CD4-positive, alpha-beta T cell treated with Interleukin-2 at 100 ng/mL for 4 hours (primary cell): Measurements from ENCODE around the gene DHX35.
A peak's percentile ranks its signal among the peaks of the same experiment; 100 is the strongest.

Source experiments
- DNase-seq: peaks from one replicate; pipeline ENCODE4 v3.0.0-alpha.2; 2020; ENCODE audit warnings: low spot score

The DHX35 gene

GRCh38 chr20:39066471-39067242 lies 104.5 kb downstream of the DHX35 start:
- DNase-seq: no peak

DNA sequence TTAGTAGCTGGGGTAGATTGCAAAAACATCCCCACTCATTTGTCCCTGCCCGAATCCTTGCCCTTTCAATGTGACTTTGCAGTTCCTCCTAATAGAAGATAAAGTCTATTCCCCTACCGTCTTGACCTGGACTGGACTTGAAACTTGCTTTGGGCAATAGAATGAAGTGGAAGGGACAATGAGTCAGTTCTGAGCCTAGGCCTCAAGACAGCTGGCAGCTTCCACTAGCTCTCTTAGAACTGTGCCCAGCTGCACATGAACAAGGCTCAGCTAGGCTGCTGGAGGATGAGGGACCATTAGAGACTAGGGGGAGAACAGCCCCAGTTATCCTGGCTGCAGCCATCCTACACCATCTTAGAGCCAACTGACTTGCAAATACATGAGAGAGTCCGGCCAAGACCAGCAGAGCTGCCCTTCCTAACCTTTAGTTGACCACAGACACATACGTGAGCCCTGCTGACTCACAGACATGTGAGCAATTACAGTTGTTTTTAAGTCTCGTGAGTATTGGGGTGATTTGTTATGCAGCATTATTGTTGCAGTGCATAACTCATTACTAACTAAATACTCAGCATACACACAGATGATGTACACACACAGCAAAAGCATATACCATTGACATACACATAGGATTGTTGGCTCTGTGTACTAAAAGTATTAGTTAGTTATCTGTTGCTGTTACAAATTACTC lies 105.5 kb downstream of the DHX35 start:
- DNase-seq: no peak

GRCh38 chr20:39069976-39070375 lies 107.8 kb downstream of the DHX35 start:
- no peak for DNase-seq

GRCh38 chr20:39070484-39071231 lies 108.5 kb downstream of the DHX35 start:
- DNase-seq: no peak

- no peak for DNase-seq
Measured at GRCh38 chr20:39072132-39072531, 110.0 kb downstream of the DHX35 start.

- DNase-seq: no peak
Measured at GRCh38 chr20:39072653-39073052, 110.5 kb downstream of the DHX35 start.

DNA sequence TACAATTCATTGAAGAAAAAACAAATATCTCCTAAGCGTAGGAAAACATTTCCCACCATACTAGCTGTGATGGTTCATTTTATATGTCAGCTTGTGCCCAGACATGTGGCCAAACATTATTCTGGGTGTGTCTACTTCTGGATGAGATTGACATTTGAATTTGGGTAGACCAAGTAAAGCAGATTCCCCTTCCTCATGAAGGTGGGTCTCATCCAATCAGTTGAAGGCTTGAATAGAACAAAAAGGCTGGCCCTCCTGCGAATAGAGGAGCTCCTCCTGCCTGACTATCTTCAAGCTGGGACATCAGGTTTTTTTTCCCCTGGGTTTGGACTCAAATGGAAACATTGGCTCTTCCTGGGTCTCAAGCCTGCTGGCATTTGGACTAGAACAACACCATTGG lies 113.6 kb downstream of the DHX35 start:
- DNase-seq: no peak

- DNase-seq: no peak
Measured at GRCh38 chr20:39076958-39077357, 114.8 kb downstream of the DHX35 start.

DNA sequence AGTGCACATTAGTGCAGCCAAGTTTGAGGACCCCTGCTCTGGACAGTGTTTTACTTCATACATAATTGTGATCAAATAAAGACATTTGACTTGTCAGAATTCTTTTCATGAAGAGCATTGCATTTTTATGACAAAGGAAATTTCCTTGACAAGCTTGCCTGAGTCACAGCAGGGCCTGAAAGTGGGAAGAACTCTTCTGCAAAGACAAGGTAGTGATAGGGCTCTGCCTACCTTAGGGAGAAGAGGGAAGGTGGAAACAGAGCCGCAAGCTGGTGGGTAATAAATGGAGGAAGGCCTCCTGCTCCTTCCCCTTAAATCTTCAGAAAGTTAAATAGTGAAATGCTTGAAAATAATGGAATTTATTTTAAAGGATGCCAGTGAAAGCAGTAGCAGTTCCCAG lies 118.2 kb downstream of the DHX35 start:
- no peak for DNase-seq

- peak; percentile 85 for DNase-seq
Measured at GRCh38 chr20:39081255-39081654, 119.1 kb downstream of the DHX35 start.

DNA sequence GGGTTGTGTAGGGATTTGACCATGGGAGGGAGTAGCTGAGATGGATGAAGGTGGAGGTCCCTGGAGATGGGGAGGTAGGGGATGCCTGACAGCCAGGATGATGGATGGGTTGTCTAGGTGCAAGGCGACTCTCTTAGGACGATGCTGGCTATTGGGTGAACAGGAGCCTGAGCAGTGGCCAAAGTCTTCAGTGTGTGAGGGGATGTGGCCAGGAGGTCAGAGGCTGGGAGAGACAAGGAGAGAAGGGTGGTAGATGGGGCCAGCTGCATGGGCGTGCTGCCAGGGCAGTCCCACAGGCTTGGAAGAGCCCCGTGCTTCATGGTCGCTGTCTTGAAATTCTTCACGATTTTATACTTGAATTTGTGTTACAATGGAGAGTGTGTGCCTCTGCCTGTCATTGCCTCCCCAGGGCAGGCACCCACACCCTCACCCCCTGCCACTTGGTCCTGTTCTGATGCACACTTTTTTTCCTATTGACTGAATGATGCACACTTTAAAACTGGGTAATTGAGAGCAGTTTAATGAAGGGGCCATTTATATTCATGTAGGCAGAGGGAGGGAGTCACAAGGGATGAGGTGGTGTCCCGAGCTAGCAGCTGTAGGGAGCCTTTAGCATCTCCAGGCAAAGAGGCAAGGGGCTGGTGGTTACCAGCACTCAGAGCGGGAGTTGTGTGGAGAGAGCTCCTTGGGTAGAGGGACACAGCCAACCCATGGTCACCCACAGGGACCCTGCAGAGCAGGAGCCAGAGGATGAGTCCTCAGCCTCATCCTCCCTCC lies 120.7 kb downstream of the DHX35 start:
- no peak for DNase-seq

DNA sequence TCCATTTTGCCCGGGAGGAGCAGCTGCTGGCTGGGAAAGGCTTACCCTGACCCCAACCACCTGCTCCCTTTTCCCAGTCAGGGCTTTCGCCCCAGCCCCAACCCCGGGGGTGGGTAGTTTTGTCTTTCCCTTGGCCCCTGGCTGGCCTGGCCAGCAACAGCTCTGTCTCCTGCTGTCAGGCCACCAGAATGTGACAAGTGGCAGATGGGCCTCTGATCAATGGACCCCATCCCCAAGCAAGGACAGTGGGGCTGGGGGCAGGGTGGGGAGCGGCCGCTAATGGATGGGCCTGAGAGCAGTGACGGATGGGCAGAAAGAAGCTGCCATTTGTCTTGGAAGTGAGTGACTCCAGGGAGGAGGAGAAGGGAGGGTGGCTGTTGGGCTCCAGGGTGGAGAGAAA lies 121.6 kb downstream of the DHX35 start:
- DNase-seq: no peak

DNA sequence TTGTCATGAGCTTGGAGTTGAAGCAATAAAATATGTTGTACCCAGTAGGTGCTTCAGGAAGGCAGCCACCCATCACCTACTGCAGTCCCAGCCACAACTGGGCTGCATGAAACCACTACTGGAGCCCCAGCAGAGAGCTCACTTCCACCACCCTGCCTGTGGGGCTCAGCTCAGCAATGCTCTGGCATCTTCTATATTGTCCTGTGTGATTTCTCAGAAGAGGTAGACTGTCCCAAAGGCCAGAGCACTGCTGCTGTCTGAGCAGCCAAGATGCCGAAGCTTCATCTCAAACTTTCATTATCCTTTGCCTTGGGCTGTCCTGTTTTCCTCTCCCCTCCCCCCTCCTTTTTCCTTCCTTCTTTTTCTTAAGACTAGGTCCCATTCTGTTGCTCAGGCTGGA lies 126.9 kb downstream of the DHX35 start:
- DNase-seq: no peak
